ENCODE data around the gene NOD2.

GRCh38 chr16:50694206-50694605 lies 800 bp downstream of the NOD2 start:
- TF ChIP-seq CTCF (IDR thresholded peaks at IDR 0.05) (no peak), EZH2phosphoT487 (IDR thresholded peaks at IDR 0.05) (no peak)

All from neural progenitor cell (in vitro differentiated cells).